IMR-90 (cell line): ENCODE results near the gene SPRED2. TPM values are rescaled to one million over a fixed set of nuclear protein-coding genes. Genes with fewer than 3 reads are reported as not detected.

ENCODE experiments used
- ATAC-seq: fragments of 200-7000 bp; cut with Tn5 transposase; 2 replicates; pipeline ENCODE4 v1.9.1; 2020; ENCODE audit warnings: low read depth, mild to moderate bottlenecking, moderate library complexity
- BruUV-seq: library from RNA; stranded (reverse); fragments of 400-500 nt; replicated peaks from 2 replicates; lab custom pipeline; 2021; lab: Mats Ljungman, UMichigan
- CTCF ChIA-PET: fragments of 300-600 bp; formaldehyde crosslinking; extraction: SDS; loops from one replicate; lab custom pipeline; 2021; ENCODE audit warnings: antibody characterized with exemption; lab: Yijun Ruan, JAX
- POLR2A ChIA-PET: fragments of 300-600 bp; sonication (Branson Sonifier 250); formaldehyde crosslinking; loops from one replicate; lab custom pipeline; 2022; ENCODE audit warnings: antibody characterized with exemption; ENCODE audit not compliant: unreplicated experiment; lab: Charles Lee
- DNase-seq: peaks from one replicate; pipeline ENCODE4 v3.0.0; 2013
- H2AFZ ChIP-seq: replicated peaks from 2 replicates; pipeline ENCODE3; 2013; ENCODE audit warnings: low read length, mild to moderate bottlenecking; ENCODE audit not compliant: poor library complexity
- H2AK5ac ChIP-seq: 2 replicates; pipeline ENCODE4 v1.6.1; 2013; ENCODE audit warnings: low read depth, low read length, inconsistent platforms
- H2AK9ac ChIP-seq: replicated peaks from 2 replicates; pipeline ENCODE3; 2013; ENCODE audit warnings: mild to moderate bottlenecking, low read depth, low read length, moderate library complexity; ENCODE audit not compliant: poor library complexity
- H2BK120ac ChIP-seq: 2 replicates; pipeline ENCODE4 v1.6.1; 2013; ENCODE audit warnings: low read depth, low read length, inconsistent platforms
- H2BK15ac ChIP-seq: 3 replicates; pipeline ENCODE4 v1.6.1; 2013; ENCODE audit warnings: low read depth, low read length, inconsistent platforms
- H2BK20ac ChIP-seq: 2 replicates; pipeline ENCODE4 v1.6.1; 2013; ENCODE audit warnings: low read depth, mild to moderate bottlenecking, inconsistent platforms, low read length, moderate library complexity
- H2BK5ac ChIP-seq: 2 replicates; pipeline ENCODE4 v1.6.1; 2013; ENCODE audit warnings: mild to moderate bottlenecking, low read depth, low read length, inconsistent platforms; ENCODE audit not compliant: poor library complexity, severe bottlenecking
- H3K14ac ChIP-seq: replicated peaks from 2 replicates; pipeline ENCODE4 v1.6.1; 2013; ENCODE audit warnings: low read depth, low read length, inconsistent platforms
- H3K18ac ChIP-seq: 2 replicates; pipeline ENCODE4 v1.6.1; 2013; ENCODE audit warnings: low read depth, low read length, control low read depth
- H3K23ac ChIP-seq: 2 replicates; pipeline ENCODE4 v1.6.1; 2013; ENCODE audit warnings: low read depth, low read length, inconsistent platforms
- H3K27ac ChIP-seq: 2 replicates; pipeline ENCODE4 v1.5.1; 2013; ENCODE audit warnings: mild to moderate bottlenecking, control low read depth, low read length; ENCODE audit not compliant: insufficient read depth
- H3K27me3 ChIP-seq: 2 replicates; pipeline ENCODE4 v1.6.1; 2013; ENCODE audit warnings: low read length; ENCODE audit not compliant: control insufficient read depth, insufficient read depth
- H3K36me3 ChIP-seq: 2 replicates; pipeline ENCODE4 v1.6.1; 2013; ENCODE audit warnings: low read length, mixed read lengths; ENCODE audit not compliant: control insufficient read depth, insufficient read depth
- H3K4ac ChIP-seq: 2 replicates; pipeline ENCODE4 v1.6.1; 2013; ENCODE audit warnings: low read depth, low read length, inconsistent platforms
- H3K4me1 ChIP-seq: 2 replicates; pipeline ENCODE4 v1.6.1; 2013; ENCODE audit warnings: low read length, mixed read lengths; ENCODE audit not compliant: control insufficient read depth, insufficient read depth
- H3K4me2 ChIP-seq: 2 replicates; pipeline ENCODE4 v1.6.1; 2013; ENCODE audit warnings: low read depth, mild to moderate bottlenecking, control low read depth, low read length, moderate library complexity
- H3K4me3 ChIP-seq: 2 replicates; pipeline ENCODE4 v1.5.1; 2013; ENCODE audit warnings: low read depth, mild to moderate bottlenecking, control low read depth, low read length, moderate library complexity; ENCODE audit not compliant: insufficient read depth
- H3K56ac ChIP-seq: 2 replicates; pipeline ENCODE4 v1.6.1; 2013; ENCODE audit warnings: low read length, inconsistent platforms; ENCODE audit not compliant: insufficient read depth; ENCODE audit errors: extremely low read depth
- H3K79me1 ChIP-seq, 2 experiments: 2 replicates each; pipeline ENCODE4 v1.6.1; 2013; ENCODE audit warnings: low read length in 2 of 2, inconsistent platforms in 1 of 2, low read depth in 1 of 2
- H3K9ac ChIP-seq: 2 replicates; pipeline ENCODE4 v1.6.1; 2013; ENCODE audit warnings: low read depth, low read length, control low read depth
- H3K9me1 ChIP-seq: 2 replicates; pipeline ENCODE4 v1.6.1; 2013; ENCODE audit warnings: low read length, inconsistent platforms; ENCODE audit not compliant: insufficient read depth
- H3K9me3 ChIP-seq: 2 replicates; pipeline ENCODE4 v1.6.1; 2013; ENCODE audit warnings: low read length; ENCODE audit not compliant: control insufficient read depth, insufficient read depth
- H4K20me1 ChIP-seq: 2 replicates; pipeline ENCODE4 v1.6.1; 2013; ENCODE audit warnings: low read length, inconsistent platforms; ENCODE audit not compliant: insufficient read depth
- H4K5ac ChIP-seq: 2 replicates; pipeline ENCODE4 v1.6.1; 2013; ENCODE audit warnings: mild to moderate bottlenecking, low read depth, low read length, control low read depth
- H4K8ac ChIP-seq, 2 experiments: 2 replicates each; pipeline ENCODE4 v1.6.1; 2013; ENCODE audit warnings: low read depth in 2 of 2, low read length in 2 of 2, control low read depth in 1 of 2, inconsistent platforms in 1 of 2
- H4K91ac ChIP-seq: 2 replicates; pipeline ENCODE4 v1.6.1; 2013; ENCODE audit warnings: low read depth, low read length, inconsistent platforms; ENCODE audit not compliant: insufficient read depth
- BHLHE40 ChIP-seq: fragments of 150-350 bp; IDR thresholded peaks from 2 replicates; pipeline ENCODE4 v1.6.1; 2016; ENCODE audit warnings: mild to moderate bottlenecking, low read depth, low read length
- CEBPB ChIP-seq: IDR thresholded peaks from 2 replicates; pipeline ENCODE4 v1.6.1; 2012; ENCODE audit warnings: low read depth, low read length, improper control_type of control experiment
- CHD1 ChIP-seq: IDR thresholded peaks from 2 replicates; pipeline ENCODE4 v1.6.1; 2012; ENCODE audit warnings: low read depth, low read length, improper control_type of control experiment
- CTCF ChIP-seq: conservative IDR thresholded peaks from 2 replicates; pipeline ENCODE4 v1.5.1; 2012; ENCODE audit warnings: mild to moderate bottlenecking, low read depth, low read length, improper control_type of control experiment
- ELK1 ChIP-seq: fragments of 150-350 bp; IDR thresholded peaks from 2 replicates; pipeline ENCODE4 v1.6.1; 2016; ENCODE audit warnings: low read depth, mild to moderate bottlenecking, low read length, moderate library complexity, borderline replicate concordance
- FOS ChIP-seq: fragments of 150-350 bp; IDR thresholded peaks from 2 replicates; pipeline ENCODE4 v1.6.1; 2016; ENCODE audit warnings: low read depth, low read length
- MAFK ChIP-seq: IDR thresholded peaks from 2 replicates; pipeline ENCODE4 v1.6.1; 2012; ENCODE audit warnings: low read depth, low read length, improper control_type of control experiment
- MAZ ChIP-seq: IDR thresholded peaks from 2 replicates; pipeline ENCODE4 v1.6.1; 2012; ENCODE audit warnings: low read depth, mild to moderate bottlenecking, low read length, improper control_type of control experiment, moderate library complexity, borderline replicate concordance
- MXI1 ChIP-seq: IDR thresholded peaks from 2 replicates; pipeline ENCODE4 v1.6.1; 2012; ENCODE audit warnings: low read depth, mild to moderate bottlenecking, low read length, moderate library complexity, borderline replicate concordance
- NFE2L2 ChIP-seq: fragments of 150-350 bp; IDR thresholded peaks from 2 replicates; pipeline ENCODE4 v1.6.1; 2016; ENCODE audit warnings: low read depth, mild to moderate bottlenecking, low read length
- POLR2A ChIP-seq: IDR thresholded peaks from 2 replicates; pipeline ENCODE4 v1.6.1; 2012; ENCODE audit warnings: mild to moderate bottlenecking, low read depth, low read length
- RAD21 ChIP-seq: IDR thresholded peaks from 2 replicates; pipeline ENCODE4 v1.6.1; 2012; ENCODE audit warnings: low read length, improper control_type of control experiment
- RCOR1 ChIP-seq: IDR thresholded peaks from 2 replicates; pipeline ENCODE4 v1.6.1; 2012; ENCODE audit warnings: mild to moderate bottlenecking, low read length, improper control_type of control experiment; ENCODE audit not compliant: insufficient replicate concordance
- RFX5 ChIP-seq: IDR thresholded peaks from 2 replicates; pipeline ENCODE4 v1.8.0; 2012; ENCODE audit warnings: low read depth, mild to moderate bottlenecking, low read length, moderate library complexity
- SMC3 ChIP-seq: fragments of 150-350 bp; IDR thresholded peaks from 2 replicates; pipeline ENCODE4 v1.6.1; 2016; ENCODE audit warnings: low read depth, mild to moderate bottlenecking, antibody characterized with exemption, low read length, moderate library complexity
- WGBS, 2 experiments: methylation state at CpG; one replicate each; pipeline versions ENCODE4 v1.1.5 to v1.1.7; 2013; ENCODE audit warnings: missing lambda C conversion rate in 2 of 2; ENCODE audit not compliant: insufficient read length in 1 of 2; ENCODE audit errors: extremely low coverage in 2 of 2; 5-methylcytosine and 5-hydroxymethylcytosine counted together
- dilution Hi-C: fragments of 300-500 bp; cut with HindIII; formaldehyde crosslinking; loops from one replicate; pipeline ENCODE4 v1.14.3; 2018; ENCODE audit warnings: low sequenced_read_pairs; ENCODE audit not compliant: unreplicated experiment
- in situ Hi-C: fragments of 300-500 bp; cut with MboI; formaldehyde crosslinking; loops from 3 replicates; pipeline ENCODE4 v1.14.3; 2019; ENCODE audit warnings: low sequenced_read_pairs, inconsistent platforms, mixed read lengths
- intact Hi-C: fragments of 100-400 bp; cut with micrococcal nuclease; formaldehyde crosslinking; loops from 2 replicates; pipeline ENCODE4 v1.10.0; 2022
- polyA plus RNA-seq, 3 experiments: library from polyadenylated mRNA; depleted of rRNA; stranded (reverse); fragments of >200 nt; gene quantifications; 2 replicates each; pipeline ENCODE4 v1.2.3, GENCODE V29; 2012; ENCODE audit warnings: low replicate concordance in 1 of 3
- total RNA-seq: library from RNA; depleted of rRNA; stranded (reverse); fragments of >200 nt; gene quantifications from 2 replicates; pipeline ENCODE4 v1.2.3, GENCODE V29; 2012
- TF ChIP-seq, protein P1 (sequence below): fragments of 150-350 bp; IDR thresholded peaks from 2 replicates; pipeline ENCODE4 v1.6.1; 2017; ENCODE audit warnings: mild to moderate bottlenecking, antibody characterized with exemption, low read length, low read depth

Gene SPRED2
- total and polyA plus RNA-seq, 2 of the 4 experiments (the other 2 are of a cell fraction), result 4.8 to 18.7 TPM

DNA sequence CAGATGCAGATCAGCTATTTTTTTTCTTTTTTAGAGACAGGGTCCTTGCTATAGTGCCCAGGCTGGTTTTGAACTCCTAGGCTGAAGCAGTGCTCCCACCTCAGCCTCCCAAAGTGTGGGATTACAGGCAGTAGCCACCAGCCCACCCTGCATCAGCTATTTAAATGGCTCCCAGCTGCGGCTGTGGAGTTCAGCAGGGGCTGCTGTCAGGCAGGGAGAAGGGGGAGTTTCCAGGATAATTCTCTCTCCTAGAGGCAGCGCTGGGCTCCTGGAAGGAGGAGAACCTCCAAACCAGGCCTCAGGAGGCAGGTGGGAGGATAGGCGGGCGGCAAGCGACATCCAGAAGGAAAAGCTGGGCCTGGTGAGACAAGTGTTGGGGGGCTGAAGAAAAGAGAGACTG, 139.0 kb downstream of the SPRED2 start:
- in situ Hi-C loops, result no loop called here
- WGBS, 2 experiments, result 100% methylated on average over 3 of the region's 5 CpGs; no CpG with 5 or more reads in 1 of the 2 experiments
- Histone ChIP-seq H2AK9ac (no peak overlapping the region), H4K20me1 (no peaks in the 10 kb centered on the region), H3K4ac (no peak overlapping the region), H2BK120ac (no peak overlapping the region), H3K4me3 (no peak overlapping the region), H3K4me1 (no peaks in the 10 kb centered on the region; the same call in 1 of the 2 replicates), H4K91ac (no peak overlapping the region), H2BK20ac (no peak overlapping the region), H2BK15ac (no peak overlapping the region), H3K9ac (no peak overlapping the region), H3K79me1 (no peaks in the 10 kb centered on the region), H3K18ac (no peak overlapping the region), H2BK5ac (no peak overlapping the region), H2AK5ac (no peak overlapping the region), H3K36me3 (no peaks in the 10 kb centered on the region), H3K9me1 (peaks cover 6% of the 10 kb centered on the region; the same call in 1 of the 2 replicates), H4K5ac (no peak overlapping the region), H3K27ac (no peak overlapping the region), H3K56ac (no peak overlapping the region), H2AFZ (no peak overlapping the region), H3K23ac (0 out of 2 replicates have a peak overlapping the region, but pooled peaks have one; percentile 31), H3K4me2 (no peak overlapping the region), H3K27me3 (peaks cover 3% of the 10 kb centered on the region; the same call in 1 of the 2 replicates), H3K9me3 (no peaks in the 10 kb centered on the region), H3K14ac (no peak overlapping the region), H4K8ac (no peak overlapping the region)
- no TSS peak for BruUV-seq
- ChIA-PET CTCF (no interaction called here), POLR2A (no interaction called here)
- DNase-seq (no peak), ATAC-seq (no peak)
- intact Hi-C loops, result no loop called here
- TF ChIP-seq SMC3 (no peak), CEBPB (no peak), MXI1 (no peak), RAD21 (no peak), RFX5 (no peak), MAFK (no peak), ELK1 (no peak), MAZ (no peak), CTCF (no peak), FOS (no peak), BHLHE40 (no peak), NFE2L2 (no peak), RCOR1 (no peak), CHD1 (no peak), POLR2A (no peak)
- TF ChIP-seq, protein P1, sequence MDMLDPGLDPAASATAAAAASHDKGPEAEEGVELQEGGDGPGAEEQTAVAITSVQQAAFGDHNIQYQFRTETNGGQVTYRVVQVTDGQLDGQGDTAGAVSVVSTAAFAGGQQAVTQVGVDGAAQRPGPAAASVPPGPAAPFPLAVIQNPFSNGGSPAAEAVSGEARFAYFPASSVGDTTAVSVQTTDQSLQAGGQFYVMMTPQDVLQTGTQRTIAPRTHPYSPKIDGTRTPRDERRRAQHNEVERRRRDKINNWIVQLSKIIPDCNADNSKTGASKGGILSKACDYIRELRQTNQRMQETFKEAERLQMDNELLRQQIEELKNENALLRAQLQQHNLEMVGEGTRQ, result no peak
- dilution Hi-C loops, result no loop called here
